Hypothalamus (tissue), 51 donors: ENCODE measurements around the gene IL20.

Source experiments
- DNase-seq, 51 donors: peaks; one replicate each; lab custom pipeline; 2025; lab: John Stamatoyannopoulos, UW

The IL20 gene

DNA sequence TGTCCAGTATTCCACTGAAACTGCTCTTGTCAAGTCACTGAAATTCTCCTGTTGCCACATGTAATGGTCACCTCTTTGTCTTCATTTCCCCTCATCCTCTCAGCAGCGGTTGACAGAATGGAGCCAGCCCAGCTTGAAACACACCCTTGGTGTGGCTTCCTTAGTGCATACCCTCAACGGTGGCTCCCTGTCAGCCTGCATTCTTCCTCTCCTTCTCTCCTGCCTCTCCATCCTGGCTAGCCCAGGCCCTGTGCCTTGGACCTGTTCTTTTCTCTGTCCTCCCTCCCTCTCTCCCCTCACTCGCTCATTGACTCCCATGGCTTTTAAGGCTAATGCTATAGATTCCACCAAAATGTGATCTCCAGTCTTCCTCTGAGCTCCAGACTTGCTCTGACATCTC, 52.7 kb downstream of the IL20 start:
- DNase-seq = no peak
